Breast epithelium (tissue), 3 donors: ENCODE data around the gene CAMTA1.

Experiments used
- POLR2A ChIP-seq: fragments of 450-650 bp; IDR thresholded peaks from one replicate; pipeline ENCODE4 v1.6.1; 2016; ENCODE audit warnings: antibody characterized with exemption, mild to moderate bottlenecking, moderate library complexity
- POLR2AphosphoS5 ChIP-seq, 3 donors: sonication (generic); formaldehyde crosslinking; IDR thresholded peaks; one replicate each; pipeline ENCODE4 v1.6.1; 2017; ENCODE audit warnings: antibody characterized with exemption in 3 of 3
- TF ChIP-seq, protein P1 (sequence below), 3 donors: fragments of 450-650 bp; IDR thresholded peaks; one replicate each; pipeline ENCODE4 v1.5.1; 2016 to 2017; ENCODE audit warnings: antibody characterized with exemption in 3 of 3, mild to moderate bottlenecking in 3 of 3, moderate library complexity in 3 of 3

DNA sequence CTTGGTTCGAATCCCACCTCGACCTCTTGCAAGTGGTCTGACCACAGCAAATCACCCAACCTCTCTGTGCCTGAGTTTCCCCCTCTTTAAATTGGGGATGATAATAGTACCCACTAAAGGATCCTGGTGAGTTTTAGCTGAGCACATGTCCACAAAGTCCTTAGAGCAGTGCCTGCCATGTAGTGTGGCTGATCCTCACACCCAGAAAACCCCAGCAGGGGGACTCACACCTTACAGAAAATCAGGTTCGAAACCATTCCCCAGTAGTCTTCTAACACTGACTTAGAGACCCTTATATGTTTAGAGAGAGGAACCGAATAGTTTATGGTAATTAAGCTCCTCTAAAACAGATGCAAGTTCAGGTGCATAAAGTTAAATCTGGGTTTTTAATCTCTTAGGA is 89.0 kb downstream of the CAMTA1 start:
- TF ChIP-seq, protein P1, sequence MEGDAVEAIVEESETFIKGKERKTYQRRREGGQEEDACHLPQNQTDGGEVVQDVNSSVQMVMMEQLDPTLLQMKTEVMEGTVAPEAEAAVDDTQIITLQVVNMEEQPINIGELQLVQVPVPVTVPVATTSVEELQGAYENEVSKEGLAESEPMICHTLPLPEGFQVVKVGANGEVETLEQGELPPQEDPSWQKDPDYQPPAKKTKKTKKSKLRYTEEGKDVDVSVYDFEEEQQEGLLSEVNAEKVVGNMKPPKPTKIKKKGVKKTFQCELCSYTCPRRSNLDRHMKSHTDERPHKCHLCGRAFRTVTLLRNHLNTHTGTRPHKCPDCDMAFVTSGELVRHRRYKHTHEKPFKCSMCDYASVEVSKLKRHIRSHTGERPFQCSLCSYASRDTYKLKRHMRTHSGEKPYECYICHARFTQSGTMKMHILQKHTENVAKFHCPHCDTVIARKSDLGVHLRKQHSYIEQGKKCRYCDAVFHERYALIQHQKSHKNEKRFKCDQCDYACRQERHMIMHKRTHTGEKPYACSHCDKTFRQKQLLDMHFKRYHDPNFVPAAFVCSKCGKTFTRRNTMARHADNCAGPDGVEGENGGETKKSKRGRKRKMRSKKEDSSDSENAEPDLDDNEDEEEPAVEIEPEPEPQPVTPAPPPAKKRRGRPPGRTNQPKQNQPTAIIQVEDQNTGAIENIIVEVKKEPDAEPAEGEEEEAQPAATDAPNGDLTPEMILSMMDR (IDR thresholded peaks at IDR 0.05), result no peak
- no peak for TF ChIP-seq POLR2A
- no peak for TF ChIP-seq POLR2AphosphoS5 (IDR thresholded peaks at IDR 0.05)
